GM12878 (cell line): Measurements from ENCODE around the gene BCL2L14. TPM values are rescaled to one million over a fixed set of nuclear protein-coding genes. Genes with fewer than 3 reads are reported as not detected.

ENCODE experiments used
- ATAC-seq: fragments of 200-7000 bp; cut with Tn5 transposase; 3 replicates; pipeline ENCODE4 v1.9.1; 2020; ENCODE audit warnings: mild to moderate bottlenecking, moderate library complexity
- BruUV-seq: library from RNA; stranded (reverse); fragments of 400-500 nt; replicated peaks from 2 replicates; lab custom pipeline; 2021; lab: Mats Ljungman, UMichigan
- CTCF ChIA-PET: fragments of 300-600 bp; sonication (Branson Sonifier 250); formaldehyde crosslinking; extraction: SDS; loops from one replicate; lab custom pipeline; 2021; ENCODE audit warnings: inconsistent platforms; lab: Yijun Ruan, JAX
- POLR2A ChIA-PET: fragments of 350-600 bp; formaldehyde crosslinking; extraction: SDS; loops from one replicate; lab custom pipeline; 2021; ENCODE audit warnings: inconsistent platforms; lab: Charles Lee
- RAD21 ChIA-PET: fragments of 300-600 bp; sonication (Branson Sonifier 250); formaldehyde crosslinking; loops from one replicate; lab custom pipeline; 2023; ENCODE audit warnings: antibody characterized with exemption; ENCODE audit not compliant: unreplicated experiment; lab: Charles Lee
- SMC1A ChIA-PET: fragments of 300-600 bp; sonication (Branson Sonifier 250); formaldehyde crosslinking; loops from one replicate; lab custom pipeline; 2023; ENCODE audit not compliant: unreplicated experiment, uncharacterized antibody; lab: Charles Lee
- DNase-seq: peaks from one replicate; pipeline ENCODE4 v3.0.0-alpha.2; 2011; ENCODE audit warnings: low read depth, low spot score
- FAIRE-seq: peaks from 3 replicates; lab custom pipeline; 2011; peaks lifted over from hg19 to GRCh38; lab: Jason Lieb, UNC
- H2AFZ ChIP-seq: 2 replicates; pipeline ENCODE4 v1.6.0; 2011; ENCODE audit warnings: low read depth, low read length, control low read depth; ENCODE audit not compliant: control insufficient read depth
- H3K27ac ChIP-seq: 2 replicates; pipeline ENCODE4 v1.5.1; 2011; ENCODE audit warnings: control low read depth; ENCODE audit not compliant: control insufficient read depth, insufficient read depth
- H3K27me3 ChIP-seq, 2 experiments: replicated peaks in 1 of 2; 2 replicates each; pipeline versions ENCODE4 v1.6.0 to v1.6.1; 2011; ENCODE audit warnings: low read length in 1 of 2; ENCODE audit not compliant: control insufficient read depth in 2 of 2, insufficient read depth in 2 of 2
- H3K36me3 ChIP-seq, 2 experiments: 2 replicates each; pipeline ENCODE4 v1.5.1; 2011; ENCODE audit warnings: low read length in 1 of 2; ENCODE audit not compliant: control insufficient read depth in 2 of 2, insufficient read depth in 2 of 2
- H3K4me1 ChIP-seq: 2 replicates; pipeline ENCODE4 v1.6.1; 2011; ENCODE audit warnings: mild to moderate bottlenecking, low read length, moderate library complexity, mixed read lengths; ENCODE audit not compliant: control insufficient read depth, insufficient read depth
- H3K4me2 ChIP-seq: 2 replicates; pipeline ENCODE4 v1.6.0; 2011; ENCODE audit warnings: control low read depth; ENCODE audit not compliant: control insufficient read depth, insufficient read depth
- H3K4me3 ChIP-seq: fragments of 200-600 bp; sonication (generic); 2 replicates; pipeline ENCODE4 v1.5.1; 2016
- H3K79me2 ChIP-seq: 2 replicates; pipeline ENCODE4 v1.6.0; 2011; ENCODE audit warnings: low read length; ENCODE audit not compliant: control insufficient read depth, insufficient read depth
- H3K9ac ChIP-seq: 2 replicates; pipeline ENCODE4 v1.8.0; 2011; ENCODE audit warnings: low read length, control low read depth, mixed read lengths; ENCODE audit not compliant: control insufficient read depth, insufficient read depth
- H3K9me3 ChIP-seq: replicated peaks from 3 replicates; pipeline ENCODE4 v1.5.1; 2011; ENCODE audit warnings: mild to moderate bottlenecking, low read length; ENCODE audit not compliant: control insufficient read depth, insufficient read depth
- H4K20me1 ChIP-seq: 2 replicates; pipeline ENCODE4 v1.6.0; 2011; ENCODE audit not compliant: control insufficient read depth, insufficient read depth
- DPF2 ChIP-seq: fragments of 450-650 bp; IDR thresholded peaks from 2 replicates; pipeline ENCODE4 v1.6.1; 2017; ENCODE audit warnings: mild to moderate bottlenecking
- ZBTB33 ChIP-seq: fragments of 450-650 bp; IDR thresholded peaks from 2 replicates; pipeline ENCODE4 v1.6.1; 2017; ENCODE audit warnings: mild to moderate bottlenecking
- WGBS: methylation state at CpG from one replicate; pipeline ENCODE4 v1.1.6; 2016; ENCODE audit warnings: low lambda C conversion rate; ENCODE audit not compliant: insufficient replicate concordance, insufficient coverage; ENCODE audit errors: missing lambda C conversion rate; 5-methylcytosine and 5-hydroxymethylcytosine counted together
- in situ Hi-C: fragments of 300-500 bp; cut with MboI; formaldehyde crosslinking; loops from 9 replicates; pipeline ENCODE4 v1.14.3; 2018; ENCODE audit warnings: mixed read lengths
- intact Hi-C: fragments of 100-400 bp; cut with micrococcal nuclease; formaldehyde crosslinking; loops from one replicate; pipeline ENCODE4 v1.14.2; 2022; ENCODE audit not compliant: unreplicated experiment
- polyA plus RNA-seq, 11 experiments: library from polyadenylated mRNA; depleted of rRNA in 4 of 11; unstranded in 6 of 11; stranded (reverse) in 5 of 11; fragments of >200 nt; fragmentation: Nextera tagmentation in 4 of 11; fragmentation: Illumina TruSeq in 1 of 11; extraction: Ambion mirVana in 4 of 11; extraction: Trizol in 1 of 11; gene quantifications; 1 replicate in 1 of 11; 2 replicates in 10 of 11; pipeline versions ENCODE4 v1.2.1 to v1.2.3, GENCODE V29; 2011 to 2016; ENCODE audit warnings: inconsistent platforms in 2 of 11, missing spikeins in 2 of 11, low read depth in 1 of 11
- total RNA-seq, 4 experiments: library from RNA; depleted of rRNA in 3 of 4; stranded (reverse); fragments of >200 nt in 3 of 4; fragmentation: Illumina TruSeq in 1 of 4; extraction: Trizol in 1 of 4; gene quantifications; 2 replicates each; pipeline versions ENCODE4 v1.2.1 to v1.2.3, GENCODE V29; 2013 to 2021
- TF ChIP-seq, protein P1 (sequence below): fragments of 450-650 bp; formaldehyde crosslinking; IDR thresholded peaks from 2 replicates; pipeline ENCODE4 v1.4.0; 2022; ENCODE audit warnings: mild to moderate bottlenecking, moderate library complexity

The BCL2L14 gene
- total and polyA plus RNA-seq, 10 of the 15 experiments (the other 5 are each of a cell fraction or from before 2014, with no cell fraction given): 0.59 to 2.5 (median 0.90) TPM

DNA sequence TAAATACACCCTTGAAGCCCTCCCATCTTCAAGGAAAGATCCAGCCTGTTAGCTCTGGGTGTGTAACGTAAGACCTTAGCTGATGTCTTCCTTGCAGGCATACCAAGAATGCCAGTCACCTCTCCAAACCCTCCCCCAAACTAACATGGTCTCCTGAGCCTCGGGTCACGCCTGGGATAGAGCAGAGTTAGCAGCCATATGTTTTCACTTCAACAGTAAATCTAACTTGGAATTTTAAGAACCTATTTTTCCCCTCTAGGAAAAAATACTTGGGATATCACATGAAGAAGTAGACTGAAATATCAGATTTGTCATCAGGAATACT is 27.9 kb downstream of the BCL2L14 start:
- ChIA-PET SMC1A (no interaction called here), CTCF (interaction anchor here (1.1 kb wide), 1 partner anchor 234 kb away, joined by 3 read pairs; no protein-coding TSS in a partner anchor), POLR2A (no interaction called here), RAD21 (no interaction called here)
- FAIRE-seq: no peak
- Histone ChIP-seq H4K20me1 (no peaks in the 10 kb centered on the region), H3K36me3 (no peaks in the 10 kb centered on the region), H2AFZ (no peak overlapping the region), H3K9me3 (no peaks in the 10 kb centered on the region), H3K9ac (no peak overlapping the region), H3K79me2 (no peaks in the 10 kb centered on the region), H3K4me3 (no peak overlapping the region), H3K4me1 (no peaks in the 10 kb centered on the region), H3K27ac (no peak overlapping the region), H3K27me3 (no peaks in the 10 kb centered on the region), H3K4me2 (no peak overlapping the region)
- WGBS: 29% methylated on average over 3 of the region's 3 CpGs
- no TSS peak for BruUV-seq
- in situ Hi-C loops (no loop called here), intact Hi-C loops (no loop called here)
- no peak for TF ChIP-seq DPF2
- TF ChIP-seq, protein P1, sequence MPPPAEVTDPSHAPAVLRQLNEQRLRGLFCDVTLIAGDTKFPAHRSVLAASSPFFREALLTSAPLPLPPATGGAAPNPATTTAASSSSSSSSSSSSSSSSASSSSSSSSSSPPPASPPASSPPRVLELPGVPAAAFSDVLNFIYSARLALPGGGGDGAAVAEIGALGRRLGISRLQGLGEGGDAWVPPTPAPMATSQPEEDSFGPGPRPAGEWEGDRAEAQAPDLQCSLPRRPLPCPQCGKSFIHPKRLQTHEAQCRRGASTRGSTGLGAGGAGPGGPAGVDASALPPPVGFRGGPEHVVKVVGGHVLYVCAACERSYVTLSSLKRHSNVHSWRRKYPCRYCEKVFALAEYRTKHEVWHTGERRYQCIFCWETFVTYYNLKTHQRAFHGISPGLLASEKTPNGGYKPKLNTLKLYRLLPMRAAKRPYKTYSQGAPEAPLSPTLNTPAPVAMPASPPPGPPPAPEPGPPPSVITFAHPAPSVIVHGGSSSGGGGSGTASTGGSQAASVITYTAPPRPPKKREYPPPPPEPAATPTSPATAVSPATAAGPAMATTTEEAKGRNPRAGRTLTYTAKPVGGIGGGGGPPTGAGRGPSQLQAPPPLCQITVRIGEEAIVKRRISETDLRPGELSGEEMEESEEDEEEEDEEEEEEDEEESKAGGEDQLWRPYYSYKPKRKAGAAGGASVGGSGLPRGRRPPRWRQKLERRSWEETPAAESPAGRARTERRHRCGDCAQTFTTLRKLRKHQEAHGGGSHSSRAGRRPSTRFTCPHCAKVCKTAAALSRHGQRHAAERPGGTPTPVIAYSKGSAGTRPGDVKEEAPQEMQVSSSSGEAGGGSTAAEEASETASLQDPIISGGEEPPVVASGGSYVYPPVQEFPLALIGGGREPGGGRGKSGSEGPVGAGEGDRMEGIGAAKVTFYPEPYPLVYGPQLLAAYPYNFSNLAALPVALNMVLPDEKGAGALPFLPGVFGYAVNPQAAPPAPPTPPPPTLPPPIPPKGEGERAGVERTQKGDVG: no peak
- TF ChIP-seq ZBTB33: no peak
- DNase-seq: no peak
- no peak for ATAC-seq
